Right cardiac atrium (tissue), 5 donors: ENCODE results near the gene ARHGAP10. TPM values are rescaled to one million over a fixed set of nuclear protein-coding genes. Genes with fewer than 3 reads are reported as not detected.

Source experiments
- ATAC-seq, 2 donors: fragments of 200-7000 bp; cut with Tn5 transposase; one replicate each; pipeline versions ENCODE4 v1.8.0 to v1.9.1; 2020; ENCODE audit warnings: moderate library complexity in 2 of 2, mild to moderate bottlenecking in 1 of 2
- DNase-seq, 3 donors: peaks; one replicate each; pipeline ENCODE4 v3.0.0-alpha.2; 2020
- H3K27ac ChIP-seq: one replicate; pipeline ENCODE4 v1.5.1; 2013; ENCODE audit warnings: mild to moderate bottlenecking, low read length, control low read depth, moderate library complexity
- H3K27me3 ChIP-seq: one replicate; pipeline ENCODE4 v1.6.1; 2013; ENCODE audit not compliant: control insufficient read depth, insufficient read depth
- H3K4me1 ChIP-seq: one replicate; pipeline ENCODE4 v1.6.1; 2013; ENCODE audit warnings: low read length; ENCODE audit not compliant: control insufficient read depth, insufficient read depth
- H3K4me3 ChIP-seq: one replicate; pipeline ENCODE4 v1.5.1; 2013; ENCODE audit warnings: low read length, control low read depth
- H3K9me3 ChIP-seq: one replicate; pipeline ENCODE4 v1.6.1; 2013; ENCODE audit warnings: low read length; ENCODE audit not compliant: control insufficient read depth
- WGBS: extraction: QIAGEN DNeasy Blood & Tissue Kit; methylation state at CpG from one replicate; pipeline ENCODE4 v1.1.7; 2013; 5-methylcytosine and 5-hydroxymethylcytosine counted together
- intact Hi-C, 4 donors: fragments of 100-400 bp; cut with DNase I; formaldehyde crosslinking; loops; one replicate each; pipeline versions ENCODE4 v1.11.0 to v1.14.0; 2022 to 2023
- polyA plus RNA-seq: library from polyadenylated mRNA; stranded (reverse); fragments of 200-250 nt; gene quantifications from one replicate; pipeline ENCODE4 v1.2.3, GENCODE V29; 2013
- total RNA-seq, 4 donors: library from RNA; stranded (reverse); fragmentation: NEBNext Ultra II Directional; extraction: Animal tissue kit (Norgen Biotek cat#: 25700); gene quantifications; one replicate each; pipeline ENCODE4 v1.2.1, GENCODE V29; 2021
- donor health status: healthy with polysubstance abuse.
- donor health status: DM: no; HTN: yes; CAD: no.
- donor health status: DM: no; HTN: no; CAD: no.
- donor health status: DM: no; HTN: yes; CAD: no; lungs with severe emphysema.
- donor health status: DM: yes; HTN: yes; CAD: no.

Gene ARHGAP10
- total and polyA plus RNA-seq, 5 donors, result 36.7 to 54.1 (median 47.3) TPM

DNA sequence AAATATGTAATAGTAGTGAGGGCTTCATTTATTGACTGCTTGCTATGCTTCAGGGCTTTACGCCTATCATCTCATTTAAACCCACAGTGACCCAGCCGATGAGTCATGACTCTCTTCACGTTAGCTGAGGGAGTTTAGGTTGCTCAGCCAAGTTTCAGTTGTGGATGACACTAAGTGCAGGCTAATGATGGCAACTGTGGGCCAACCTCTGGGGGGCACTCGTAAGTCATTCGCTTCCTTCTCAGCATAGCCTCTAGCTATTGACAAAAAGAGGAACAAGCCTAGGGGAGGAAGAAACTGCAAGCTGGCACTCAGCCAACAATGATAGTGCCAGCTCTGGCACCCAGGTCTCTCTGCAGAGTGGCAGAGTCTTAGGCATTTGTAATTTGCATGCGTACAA is 325.0 kb downstream of the ARHGAP10 start:
- no peaks in the 10 kb centered on the region for H3K9me3 ChIP-seq
- 62% methylated on average over 6 of the region's 6 CpGs for WGBS
- peak; percentile 46 to 83 (median 76) for DNase-seq
- no peak overlapping the region for H3K4me3 ChIP-seq
- ATAC-seq, result peak; percentile 28 to 60
- H3K4me1 ChIP-seq, result peaks cover 12% of the 10 kb centered on the region
- no peak overlapping the region for H3K27ac ChIP-seq
- H3K27me3 ChIP-seq, result no peaks in the 10 kb centered on the region
- intact Hi-C loops, result loop anchor here in 1 of 4 donors (10.0 kb wide), 1 partner anchor 388 kb away; the partner anchor contains the start of gene NR3C2

- no peaks in the 10 kb centered on the region for H3K9me3 ChIP-seq
- 91% methylated on average over 5 of the region's 5 CpGs for WGBS
- ATAC-seq (no peak), DNase-seq (no peak)
- intact Hi-C loops, result loop anchor here in 1 of 4 donors (10.0 kb wide), 1 partner anchor 387 kb away; the partner anchor contains the start of gene NR3C2
- H3K27me3 ChIP-seq, result no peaks in the 10 kb centered on the region
- peaks cover 15% of the 10 kb centered on the region for H3K4me1 ChIP-seq
- peak overlapping the region; percentile 14 for H3K27ac ChIP-seq
- H3K4me3 ChIP-seq, result no peak overlapping the region
These were observed 325.6 kb downstream of the ARHGAP10 start for GRCh38 chr4:148057516-148057915.

GRCh38 chr4:148057984-148058859 is 326.3 kb downstream of the ARHGAP10 start:
- H3K4me3 ChIP-seq, result no peak overlapping the region
- intact Hi-C loops, result loop anchor here in 1 of 4 donors (10.0 kb wide), 1 partner anchor 387 kb away; the partner anchor contains the start of gene NR3C2
- WGBS, result 78% methylated on average over 14 of the region's 14 CpGs
- H3K27me3 ChIP-seq, result no peaks in the 10 kb centered on the region
- DNase-seq (no peak), ATAC-seq (no peak)
- peak overlapping the region; percentile 67 for H3K27ac ChIP-seq
- peaks cover 12% of the 10 kb centered on the region for H3K4me1 ChIP-seq
- no peaks in the 10 kb centered on the region for H3K9me3 ChIP-seq

DNA sequence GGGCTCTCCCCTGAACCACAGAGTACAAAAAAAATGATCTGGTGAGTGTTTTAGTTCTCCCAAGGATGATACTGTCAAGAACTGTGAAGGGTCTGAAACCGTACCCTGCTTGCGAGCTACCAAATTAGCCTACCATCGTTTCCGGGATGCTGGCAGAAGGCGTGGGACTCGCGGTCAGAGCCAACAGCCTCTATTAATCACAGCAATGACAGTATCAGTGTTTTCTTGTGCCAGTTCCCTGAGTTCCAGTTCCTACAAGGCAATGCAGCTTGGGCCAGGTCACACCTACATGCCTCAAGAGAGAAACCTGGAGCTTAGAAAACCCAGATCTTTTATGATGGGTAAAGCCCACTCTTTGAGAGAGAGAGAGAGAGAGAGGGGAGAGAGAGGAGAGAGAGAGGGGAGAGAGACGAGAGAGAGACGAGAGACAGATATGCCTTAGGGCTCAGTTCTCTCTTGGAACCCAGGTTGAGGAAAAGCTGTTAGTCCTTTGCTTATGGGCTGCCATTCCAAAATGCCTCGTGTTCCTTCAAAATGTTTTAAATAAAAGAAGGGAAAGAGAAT is 327.8 kb downstream of the ARHGAP10 start:
- peaks cover 12% of the 10 kb centered on the region for H3K4me1 ChIP-seq

DNA sequence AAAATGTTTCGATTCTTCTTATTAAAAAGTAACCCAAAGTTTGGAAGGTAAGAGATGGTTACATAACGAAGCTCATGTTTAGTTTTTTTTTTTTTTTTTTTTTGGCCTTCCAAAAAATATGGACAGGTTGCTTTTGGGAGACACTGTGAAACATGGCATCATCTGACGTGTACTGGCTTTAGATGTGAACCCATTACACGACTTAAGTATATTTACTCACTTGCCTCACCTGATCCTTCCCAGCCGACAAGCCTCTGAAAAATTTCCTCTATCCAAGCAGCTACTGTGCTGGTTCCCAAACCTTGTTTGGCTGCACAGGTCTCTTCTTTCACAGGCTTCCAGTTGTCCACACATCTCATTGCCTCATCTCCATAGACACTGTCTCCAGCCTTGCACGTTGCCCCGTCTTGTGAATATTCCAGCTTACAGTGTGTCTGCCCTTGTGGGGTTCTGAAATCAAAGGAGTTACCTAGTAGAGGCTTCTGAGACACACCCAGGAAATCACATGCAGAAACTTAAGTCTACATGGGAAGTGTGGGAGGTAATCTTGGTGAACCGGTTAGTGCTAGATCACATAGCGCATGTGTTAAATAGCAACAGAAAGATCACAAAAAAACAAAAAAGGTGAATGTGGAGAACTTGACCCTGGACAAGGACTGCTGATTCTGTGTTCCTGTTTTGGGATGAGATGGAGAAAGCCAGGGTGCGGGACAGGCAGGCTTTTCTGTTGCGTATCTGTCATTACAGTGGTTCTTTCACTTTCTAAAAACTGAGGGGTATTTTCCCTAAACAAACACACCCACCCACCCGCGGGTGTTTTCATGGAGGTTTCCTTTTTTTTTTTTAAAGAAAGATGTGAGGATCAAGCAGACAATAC is 328.6 kb downstream of the ARHGAP10 start:
- Histone ChIP-seq H3K27me3 (no peaks in the 10 kb centered on the region), H3K4me1 (peaks cover 14% of the 10 kb centered on the region), H3K9me3 (no peaks in the 10 kb centered on the region), H3K4me3 (no peak overlapping the region), H3K27ac (peak overlapping the region; percentile 42)
- DNase-seq (no peak), ATAC-seq (no peak)
- WGBS, result 75% methylated on average over 13 of the region's 13 CpGs
- intact Hi-C loops, result no loop called here

More for the DNA sequence above, 327.8 kb downstream of the ARHGAP10 start:
- peak; percentile 69 to 71 for ATAC-seq
- intact Hi-C loops, result loop anchor here in 1 of 4 donors (10.0 kb wide), 1 partner anchor 385 kb away; the partner anchor contains the start of gene NR3C2
- H3K27me3 ChIP-seq, result no peaks in the 10 kb centered on the region
- no peak overlapping the region for H3K4me3 ChIP-seq
- 62% methylated on average over 10 of the region's 10 CpGs for WGBS
- H3K27ac ChIP-seq, result peak overlapping the region; percentile 30
- no peaks in the 10 kb centered on the region for H3K9me3 ChIP-seq
- DNase-seq, result peak in 2 of 3 donors; percentile 65 to 68

GRCh38 chr4:148061141-148061481 is 329.2 kb downstream of the ARHGAP10 start:
- H3K9me3 ChIP-seq, result no peaks in the 10 kb centered on the region
- no peak for DNase-seq
- H3K27ac ChIP-seq, result no peak overlapping the region
- 36% methylated on average over 4 of the region's 4 CpGs for WGBS
- H3K27me3 ChIP-seq, result no peaks in the 10 kb centered on the region
- intact Hi-C loops, result no loop called here
- no peak overlapping the region for H3K4me3 ChIP-seq
- peaks cover 14% of the 10 kb centered on the region for H3K4me1 ChIP-seq
- ATAC-seq, result no peak

GRCh38 chr4:148061795-148062194 is 329.9 kb downstream of the ARHGAP10 start:
- peaks cover 18% of the 10 kb centered on the region for H3K4me1 ChIP-seq

DNA sequence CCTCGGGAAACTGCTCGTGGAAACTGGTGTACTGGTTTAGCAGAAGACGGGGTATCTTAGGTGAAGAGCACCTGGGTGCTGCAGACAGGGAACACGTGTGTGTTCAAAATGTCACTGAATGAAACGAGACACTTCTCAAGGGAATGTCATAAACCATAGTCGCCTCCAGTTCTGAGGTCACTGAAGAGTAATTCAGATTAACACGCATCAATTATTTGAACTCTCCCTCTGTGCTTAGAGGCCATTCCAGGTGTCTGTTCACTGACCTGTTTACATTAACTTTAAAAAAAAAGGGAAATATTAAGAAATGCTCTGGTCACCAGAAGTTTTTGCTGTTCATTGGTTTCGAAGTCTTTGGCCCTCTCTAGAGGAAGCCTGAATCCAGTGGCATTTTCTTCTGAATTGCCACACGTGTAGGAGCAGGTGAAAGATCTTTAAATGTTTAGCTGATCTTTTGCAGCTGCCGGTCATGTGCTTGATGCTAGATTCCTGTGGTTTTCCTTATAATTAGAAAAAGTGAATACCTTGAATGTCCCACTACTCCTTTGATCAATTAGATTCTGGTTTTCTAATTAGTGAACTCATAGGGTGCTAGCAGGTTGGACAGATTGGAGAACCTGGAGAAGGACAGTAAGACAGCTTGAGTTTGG is 330.5 kb downstream of the ARHGAP10 start:
- intact Hi-C loops, result no loop called here
- Histone ChIP-seq H3K4me1 (peaks cover 19% of the 10 kb centered on the region), H3K4me3 (no peak overlapping the region), H3K27me3 (no peaks in the 10 kb centered on the region), H3K27ac (peak overlapping the region; percentile 7), H3K9me3 (no peaks in the 10 kb centered on the region)
- ATAC-seq (no peak), DNase-seq (no peak)
- 76% methylated on average over 10 of the region's 10 CpGs for WGBS

More at GRCh38 chr4:148061795-148062194, 329.9 kb downstream of the ARHGAP10 start:
- peak in 1 of 2 donors; percentile 20 for ATAC-seq
- no peak overlapping the region for H3K4me3 ChIP-seq
- intact Hi-C loops, result no loop called here
- no peak for DNase-seq
- no peaks in the 10 kb centered on the region for H3K9me3 ChIP-seq
- whole genome bisulfite sequencing, result 52% methylated on average over 8 of the region's 8 CpGs
- no peaks in the 10 kb centered on the region for H3K27me3 ChIP-seq
- peak overlapping the region; percentile 7 for H3K27ac ChIP-seq

DNA sequence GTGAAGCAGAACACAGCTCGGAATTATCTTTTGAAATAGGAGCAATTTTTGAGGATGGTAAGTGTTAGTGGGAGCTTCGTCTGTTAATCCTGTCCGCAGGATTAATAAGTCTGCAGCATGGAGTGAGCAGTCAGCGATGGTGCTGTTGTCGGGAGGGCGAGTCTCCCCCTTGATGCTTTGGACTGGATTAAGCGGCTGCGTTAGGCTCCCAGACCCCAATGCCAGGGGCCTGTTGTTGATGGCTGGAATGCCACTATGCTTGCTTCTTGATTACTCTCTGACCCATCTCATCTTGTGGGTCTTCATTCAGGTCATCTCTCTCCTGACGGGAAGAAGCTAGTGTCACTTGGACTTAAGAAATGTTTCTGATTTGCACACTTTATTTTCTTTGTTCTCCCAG is 332.6 kb downstream of the ARHGAP10 start:
- no peak overlapping the region for H3K4me3 ChIP-seq
- DNase-seq (no peak), ATAC-seq (no peak)
- H3K4me1 ChIP-seq, result peaks cover 22% of the 10 kb centered on the region
- WGBS, result 95% methylated on average over 9 of the region's 9 CpGs
- no peak overlapping the region for H3K27ac ChIP-seq
- H3K9me3 ChIP-seq, result no peaks in the 10 kb centered on the region
- intact Hi-C loops, result no loop called here
- H3K27me3 ChIP-seq, result no peaks in the 10 kb centered on the region

DNA sequence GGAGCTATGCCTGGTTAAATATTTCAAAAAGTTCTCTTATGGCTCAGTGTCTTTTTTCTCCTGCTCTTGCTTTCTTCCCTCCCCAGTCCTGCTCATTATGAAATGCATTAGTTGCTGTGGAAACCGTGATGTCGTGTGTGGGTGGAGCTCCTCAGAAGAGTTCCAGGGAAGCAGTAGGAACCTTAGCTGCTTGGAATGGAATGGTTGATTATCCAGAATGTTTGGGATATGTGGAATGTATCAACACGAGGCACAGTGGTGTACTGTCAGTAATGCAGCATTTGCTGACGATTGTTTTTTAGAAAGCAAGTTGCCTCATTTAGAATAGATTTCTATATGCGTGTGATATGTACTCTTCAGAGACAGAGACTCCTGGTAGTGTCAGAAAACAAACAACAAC is 333.2 kb downstream of the ARHGAP10 start:
- H3K4me3 ChIP-seq, result no peak overlapping the region
- ATAC-seq (no peak), DNase-seq (no peak)
- H3K27ac ChIP-seq, result no peak overlapping the region
- no peaks in the 10 kb centered on the region for H3K9me3 ChIP-seq
- H3K27me3 ChIP-seq, result no peaks in the 10 kb centered on the region
- intact Hi-C loops, result no loop called here
- 59% methylated on average over 5 of the region's 5 CpGs for WGBS
- H3K4me1 ChIP-seq, result peaks cover 23% of the 10 kb centered on the region
